ENCODE measurements around the gene CD200R1.

DNA sequence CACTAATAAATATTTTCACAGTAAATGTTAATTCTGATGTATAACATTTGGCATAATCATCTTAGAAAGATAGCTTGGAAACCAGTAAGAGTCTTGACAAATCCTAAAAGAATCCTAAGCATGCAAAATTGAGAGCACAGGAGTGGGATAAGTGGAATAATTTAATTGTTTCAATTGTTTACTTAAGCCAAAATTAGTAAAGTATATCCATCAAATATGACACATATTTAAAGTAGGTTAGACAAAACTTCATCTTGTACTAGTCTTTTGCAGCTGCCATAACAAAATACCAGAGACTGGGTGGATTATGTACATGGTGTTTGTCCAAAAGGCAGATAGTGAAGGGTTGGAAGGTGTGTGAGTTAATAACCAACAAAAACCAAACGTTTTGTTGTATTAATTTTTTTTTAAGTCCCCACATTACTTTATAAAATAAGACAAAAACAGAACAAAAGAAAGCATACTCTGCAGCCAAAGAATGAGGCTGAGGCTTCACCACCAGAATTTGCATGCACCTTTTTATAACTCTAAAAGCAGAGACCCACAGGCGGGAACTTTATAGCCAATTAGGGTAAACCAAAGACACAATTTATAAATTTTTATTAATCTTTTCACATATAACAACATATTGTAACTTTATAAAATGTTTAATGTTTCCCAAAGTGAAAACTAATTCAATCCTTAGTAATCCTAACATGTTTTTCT lies 86.4 kb downstream of the CD200R1 start:
- TF ChIP-seq, protein P1, sequence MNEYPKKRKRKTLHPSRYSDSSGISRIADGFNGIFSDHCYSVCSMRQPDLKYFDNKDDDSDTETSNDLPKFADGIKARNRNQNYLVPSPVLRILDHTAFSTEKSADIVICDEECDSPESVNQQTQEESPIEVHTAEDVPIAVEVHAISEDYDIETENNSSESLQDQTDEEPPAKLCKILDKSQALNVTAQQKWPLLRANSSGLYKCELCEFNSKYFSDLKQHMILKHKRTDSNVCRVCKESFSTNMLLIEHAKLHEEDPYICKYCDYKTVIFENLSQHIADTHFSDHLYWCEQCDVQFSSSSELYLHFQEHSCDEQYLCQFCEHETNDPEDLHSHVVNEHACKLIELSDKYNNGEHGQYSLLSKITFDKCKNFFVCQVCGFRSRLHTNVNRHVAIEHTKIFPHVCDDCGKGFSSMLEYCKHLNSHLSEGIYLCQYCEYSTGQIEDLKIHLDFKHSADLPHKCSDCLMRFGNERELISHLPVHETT (CRISPR knock-in tag; conservative IDR thresholded peaks at IDR 0.05 in 1 of 2, IDR thresholded peaks at IDR 0.05 in 1 of 2) = no peak
- TF ChIP-seq BMI1 (IDR thresholded peaks at IDR 0.05; ENCODE audit: low read length) (no peak), FOXM1 (IDR thresholded peaks at IDR 0.05; ENCODE audit: low read depth) (no peak), FOXM1 (CRISPR knock-in tag; IDR thresholded peaks at IDR 0.05; ENCODE audit: low read depth) (no peak), MAFF (IDR thresholded peaks at IDR 0.05; ENCODE audit: low read length) (no peak)

Measured in K562 (cell line).